GOT3 (cell line): ENCODE measurements around the gene SLC2A4RG.
A peak's percentile ranks its signal among the peaks of the same experiment; 100 is the strongest.

Source experiments
- DNase-seq: peaks from one replicate; lab custom pipeline; 2025; ENCODE audit warnings: mixed read lengths; lab: John Stamatoyannopoulos, UW

SLC2A4RG gene, protein sequence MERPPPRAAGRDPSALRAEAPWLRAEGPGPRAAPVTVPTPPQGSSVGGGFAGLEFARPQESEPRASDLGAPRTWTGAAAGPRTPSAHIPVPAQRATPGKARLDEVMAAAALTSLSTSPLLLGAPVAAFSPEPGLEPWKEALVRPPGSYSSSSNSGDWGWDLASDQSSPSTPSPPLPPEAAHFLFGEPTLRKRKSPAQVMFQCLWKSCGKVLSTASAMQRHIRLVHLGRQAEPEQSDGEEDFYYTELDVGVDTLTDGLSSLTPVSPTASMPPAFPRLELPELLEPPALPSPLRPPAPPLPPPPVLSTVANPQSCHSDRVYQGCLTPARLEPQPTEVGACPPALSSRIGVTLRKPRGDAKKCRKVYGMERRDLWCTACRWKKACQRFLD

DNA sequence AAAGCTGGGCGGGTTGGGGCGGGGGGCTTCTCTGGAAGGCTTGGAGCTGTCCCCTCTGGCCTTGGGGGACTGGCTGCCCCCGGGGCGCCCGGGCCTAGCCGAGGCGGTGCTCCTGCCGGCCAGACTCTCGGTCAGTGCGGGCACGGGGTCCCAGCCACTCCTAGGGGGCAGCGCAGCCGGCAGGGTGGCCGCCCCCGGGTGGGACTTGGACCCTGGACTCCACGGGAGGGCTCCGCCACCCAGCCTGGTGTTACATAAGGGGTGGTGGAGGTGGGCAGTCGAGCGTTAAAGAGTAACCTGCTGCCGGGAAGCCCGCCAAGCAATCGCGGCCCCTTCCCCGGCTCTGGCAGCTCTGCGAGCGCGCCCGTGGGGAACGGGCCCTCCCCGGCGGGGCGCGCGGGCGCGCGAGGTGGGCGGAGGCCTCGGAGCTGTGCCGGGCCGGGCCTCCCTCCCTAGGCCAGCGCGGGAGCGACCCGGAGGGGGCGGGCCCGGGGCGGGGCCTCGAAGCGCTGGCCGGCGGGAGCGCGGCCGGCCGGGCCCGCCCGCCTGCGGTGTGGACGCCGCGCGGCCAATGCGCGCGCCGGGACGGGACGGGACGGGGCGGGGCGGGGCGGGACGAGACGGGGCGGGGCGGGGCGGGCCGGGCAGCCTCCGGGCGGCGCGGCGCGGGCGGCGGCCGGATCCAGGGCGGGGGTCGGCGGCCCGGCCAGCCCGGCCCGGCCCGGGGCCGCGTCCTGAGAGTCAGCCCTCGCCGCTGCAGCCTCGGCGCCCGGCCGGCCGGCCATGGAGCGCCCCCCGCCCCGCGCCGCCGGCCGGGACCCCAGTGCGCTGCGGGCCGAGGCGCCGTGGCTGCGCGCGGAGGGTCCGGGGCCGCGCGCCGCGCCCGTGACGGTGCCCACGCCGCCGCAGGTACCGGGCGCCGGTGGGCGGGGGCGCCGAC lies at the start of gene SLC2A4RG:
Gene SLC2A4RG (plus strand): TSS at position 647 of the 940 bp plus-strand sequence. CDS start 137 bp downstream, at position 784.
- DNase-seq, result peak; percentile 39

DNA sequence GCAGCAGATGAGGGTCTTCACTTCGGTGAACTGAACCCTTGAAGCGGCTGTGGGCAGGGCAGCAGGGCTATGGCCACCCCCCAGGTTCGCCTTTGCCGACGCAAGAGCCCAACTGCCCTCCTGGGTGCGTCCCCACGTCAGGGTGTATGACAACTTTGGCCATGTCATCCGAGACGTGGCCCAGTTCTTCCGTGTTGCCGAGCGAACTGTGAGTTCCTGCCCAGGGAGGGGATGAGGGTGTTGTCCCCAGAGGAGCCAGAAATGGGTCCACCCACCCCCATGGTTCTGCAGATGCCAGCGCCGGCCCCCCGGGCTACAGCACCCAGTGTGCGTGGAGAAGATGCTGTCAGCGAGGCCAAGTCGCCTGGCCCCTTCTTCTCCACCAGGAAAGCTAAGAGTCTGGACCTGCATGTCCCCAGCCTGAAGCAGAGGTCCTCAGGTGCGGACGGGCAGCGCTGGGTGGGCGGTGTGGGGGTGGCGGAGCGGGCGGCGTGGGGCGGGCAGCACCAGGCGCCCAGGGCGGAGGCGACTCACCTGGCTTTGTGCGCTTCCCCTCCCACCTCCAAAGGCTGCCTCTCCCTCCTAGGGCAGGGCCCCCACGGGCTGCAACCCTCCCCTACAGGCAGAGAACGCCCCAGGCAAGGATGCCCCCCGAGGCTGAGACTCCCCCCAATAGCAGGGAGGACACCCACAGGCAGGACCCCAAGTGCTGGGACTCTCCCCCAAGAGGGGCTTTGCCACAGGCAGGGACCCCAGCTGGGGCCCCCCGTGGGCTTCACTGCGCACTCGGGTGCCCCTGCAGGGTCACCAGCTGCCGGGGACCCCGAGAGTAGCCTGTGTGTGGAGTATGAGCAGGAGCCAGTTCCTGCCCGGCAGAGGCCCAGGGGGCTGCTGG lies 49.3 kb upstream of the SLC2A4RG start:
- DNase-seq, result no peak

DNA sequence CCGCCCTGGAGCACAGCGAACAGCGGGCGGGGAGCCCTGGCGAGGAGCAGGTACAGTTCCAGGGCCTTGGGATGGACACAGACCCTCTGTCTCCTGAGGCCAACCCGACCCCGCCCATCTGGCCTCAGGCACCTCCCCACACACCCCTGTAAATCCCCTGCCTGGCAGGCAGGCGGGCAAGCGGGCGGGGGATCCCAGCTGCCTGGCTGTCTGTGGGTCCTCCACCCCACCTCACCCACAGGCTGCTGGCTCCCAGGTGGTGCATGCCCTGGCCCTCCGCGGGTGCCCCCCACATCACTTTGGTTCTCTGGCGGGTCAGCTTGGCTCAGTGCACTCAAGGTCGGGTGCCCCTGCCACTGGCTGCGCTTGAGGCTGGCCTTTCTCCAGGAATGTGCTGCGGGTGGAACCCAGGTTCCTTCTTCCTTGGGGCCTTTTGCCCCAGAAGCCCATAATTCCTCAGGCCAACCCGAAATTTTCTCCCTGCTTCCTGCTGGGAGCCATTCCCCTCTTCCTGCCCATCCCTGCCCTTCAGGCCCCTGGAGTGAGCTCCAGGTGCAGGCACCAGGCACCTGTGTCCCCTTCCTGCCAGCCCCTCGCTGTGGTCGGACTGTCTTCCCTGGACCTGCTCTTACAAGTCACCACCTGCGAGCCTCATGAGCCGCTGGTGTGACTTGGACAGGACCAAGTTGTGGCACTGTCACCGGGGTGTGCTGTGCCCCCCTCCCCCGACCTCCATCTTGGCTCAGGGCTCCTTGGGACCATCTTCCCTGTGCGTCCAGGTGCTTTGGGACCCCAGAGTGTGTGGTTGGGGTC lies 48.5 kb upstream of the SLC2A4RG start:
- no peak for DNase-seq

DNA sequence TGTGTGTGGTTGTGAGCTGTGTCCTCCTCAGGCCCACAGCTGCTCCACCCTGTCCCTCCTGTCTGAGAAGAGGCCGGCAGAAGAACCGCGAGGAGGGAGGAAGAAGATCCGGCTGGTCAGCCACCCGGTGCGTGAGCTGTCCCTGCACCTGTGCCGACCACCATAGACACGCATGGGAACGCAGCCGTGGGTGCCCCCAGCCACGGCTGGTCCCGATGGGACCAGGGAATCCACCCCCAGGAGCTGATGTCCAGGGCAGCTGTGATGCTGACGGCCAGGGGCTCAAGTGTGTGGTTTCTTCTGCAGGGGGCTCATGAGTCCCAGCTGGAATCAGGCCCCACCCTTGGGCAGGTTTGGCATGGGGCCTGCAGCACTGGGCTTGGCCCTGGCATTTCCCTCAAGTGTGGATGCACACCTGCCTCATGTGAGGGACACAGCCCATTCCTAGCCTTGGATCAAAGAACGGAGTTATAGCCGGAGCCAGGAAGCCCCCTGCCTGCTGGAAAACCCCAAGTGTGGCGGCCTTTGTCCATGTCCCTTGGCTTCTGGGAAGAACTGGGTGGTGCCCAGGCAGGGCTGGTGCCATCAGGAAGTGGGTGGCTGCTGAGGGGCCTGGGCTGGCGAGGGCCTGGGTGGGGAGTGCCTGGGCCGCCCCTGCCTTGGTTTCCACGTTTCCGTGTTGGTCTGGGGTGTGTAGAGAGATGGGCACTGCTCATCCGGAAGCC lies 47.7 kb upstream of the SLC2A4RG start:
- no peak for DNase-seq

DNA sequence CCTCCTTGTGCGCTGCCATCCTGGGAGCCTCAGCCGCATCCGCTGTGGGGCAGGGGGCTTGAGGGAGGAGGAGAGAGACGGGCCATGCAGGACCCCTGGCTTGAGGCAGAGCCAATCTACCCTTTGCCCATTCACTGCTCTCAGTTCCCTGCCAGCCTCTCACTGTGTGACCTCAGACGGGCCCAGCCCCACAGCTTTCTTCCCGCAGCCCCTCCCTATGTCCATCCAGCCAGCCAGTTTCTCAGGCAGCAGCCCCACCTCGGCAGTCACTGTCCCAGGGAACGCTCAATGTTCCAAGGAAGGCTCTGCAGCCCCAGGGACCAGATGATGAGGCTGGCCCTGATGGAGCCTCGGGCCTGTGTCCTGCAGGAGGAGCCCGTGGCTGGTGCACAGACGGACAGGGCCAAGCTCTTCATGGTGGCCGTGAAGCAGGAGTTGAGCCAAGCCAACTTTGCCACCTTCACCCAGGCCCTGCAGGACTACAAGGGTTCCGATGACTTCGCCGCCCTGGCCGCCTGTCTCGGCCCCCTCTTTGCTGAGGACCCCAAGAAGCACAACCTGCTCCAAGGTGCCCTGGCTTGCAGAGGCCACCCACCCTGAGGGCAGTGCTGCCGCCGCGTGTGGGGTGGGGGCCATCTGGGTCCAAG lies 47.0 kb upstream of the SLC2A4RG start:
- no peak for DNase-seq

DNA sequence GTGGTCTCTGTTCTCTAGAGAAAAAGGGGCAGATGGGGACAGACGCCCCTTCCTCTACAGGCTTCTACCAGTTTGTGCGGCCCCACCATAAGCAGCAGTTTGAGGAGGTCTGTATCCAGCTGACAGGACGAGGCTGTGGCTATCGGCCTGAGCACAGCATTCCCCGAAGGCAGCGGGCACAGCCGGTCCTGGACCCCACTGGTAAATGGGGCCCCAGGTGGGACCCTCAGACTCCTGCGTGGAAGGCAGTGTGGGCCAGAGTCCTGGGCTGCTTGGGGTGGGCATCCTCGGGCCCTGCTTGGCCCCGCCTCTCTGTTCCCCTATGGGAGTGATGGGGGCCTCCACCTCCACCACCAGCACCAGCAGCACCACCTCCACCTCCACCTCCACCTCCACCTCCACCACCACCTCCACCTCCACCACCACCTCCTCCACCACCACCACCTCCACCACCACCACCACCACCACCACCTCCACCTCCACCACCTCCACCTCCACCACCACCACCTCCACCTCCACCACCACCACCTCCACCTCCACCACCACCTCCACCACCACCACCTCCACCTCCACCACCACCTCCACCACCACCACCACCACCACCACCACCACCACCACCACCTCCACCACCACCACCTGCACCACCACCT lies 46.4 kb upstream of the SLC2A4RG start:
- no peak for DNase-seq

DNA sequence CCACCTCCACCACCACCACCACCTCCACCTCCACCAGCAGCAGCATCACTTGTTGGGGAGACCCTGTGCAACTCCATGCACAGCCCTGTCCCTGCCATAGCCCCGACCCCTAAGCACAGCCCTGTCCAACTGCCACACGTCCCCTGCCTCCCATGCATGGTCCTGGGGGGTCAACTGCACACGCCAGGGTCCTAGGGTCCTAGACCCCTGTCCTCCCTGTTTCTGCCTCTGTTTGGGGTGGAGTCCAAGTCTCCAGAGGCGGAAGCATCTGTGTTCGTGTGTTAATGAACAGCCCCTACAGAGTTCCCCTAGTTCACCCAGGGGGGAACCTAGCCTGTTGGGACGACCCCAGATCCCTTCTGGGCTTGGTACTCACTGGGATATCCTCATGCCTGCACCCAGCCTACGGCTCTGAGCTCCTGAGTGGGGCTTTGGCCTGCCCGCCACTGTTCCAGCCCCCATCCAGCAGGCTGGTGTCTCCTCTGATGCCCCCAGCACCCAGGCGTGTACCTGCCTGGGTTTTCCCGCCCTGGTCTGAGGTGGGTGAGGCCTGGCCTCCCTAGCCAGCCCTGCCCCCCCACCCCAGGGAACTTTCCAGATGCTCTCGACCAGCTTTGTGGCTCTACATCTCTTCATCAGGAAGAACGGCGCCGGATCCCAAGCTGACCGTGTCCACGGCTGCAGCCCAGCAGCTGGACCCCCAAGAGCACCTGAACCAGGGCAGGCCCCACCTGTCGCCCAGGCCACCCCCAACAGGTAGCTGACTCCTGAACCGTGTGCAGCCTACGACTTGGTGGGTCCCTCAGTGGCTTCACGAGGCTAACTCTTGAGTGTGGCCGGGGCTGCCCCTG lies 45.6 kb upstream of the SLC2A4RG start:
- no peak for DNase-seq

DNA sequence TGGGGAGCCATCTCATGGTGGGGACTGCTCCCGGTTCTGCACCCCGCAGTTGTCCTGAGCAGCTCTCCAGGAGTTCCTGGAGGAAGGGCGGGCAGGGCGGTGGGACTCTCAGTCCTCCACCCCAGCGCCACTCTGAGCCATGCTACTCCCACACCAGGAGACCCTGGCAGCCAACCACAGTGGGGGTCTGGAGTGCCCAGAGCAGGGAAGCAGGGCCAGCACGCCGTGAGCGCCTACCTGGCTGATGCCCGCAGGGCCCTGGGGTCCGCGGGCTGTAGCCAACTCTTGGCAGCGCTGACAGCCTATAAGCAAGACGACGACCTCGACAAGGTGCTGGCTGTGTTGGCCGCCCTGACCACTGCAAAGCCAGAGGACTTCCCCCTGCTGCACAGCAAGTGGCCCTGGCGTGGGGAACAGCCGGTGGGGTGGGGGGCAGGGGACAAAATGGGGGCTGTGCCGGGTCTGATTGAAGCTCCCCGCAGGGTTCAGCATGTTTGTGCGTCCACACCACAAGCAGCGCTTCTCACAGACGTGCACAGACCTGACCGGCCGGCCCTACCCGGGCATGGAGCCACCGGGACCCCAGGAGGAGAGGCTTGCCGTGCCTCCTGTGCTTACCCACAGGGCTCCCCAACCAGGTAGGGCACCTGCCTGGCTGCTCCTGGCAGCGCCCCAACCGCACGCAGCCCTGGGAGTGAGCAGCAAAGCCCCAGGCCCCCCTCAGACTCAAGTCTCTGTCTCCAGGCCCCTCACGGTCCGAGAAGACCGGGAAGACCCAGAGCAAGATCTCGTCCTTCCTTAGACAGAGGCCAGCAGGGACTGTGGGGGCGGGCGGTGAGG lies 44.8 kb upstream of the SLC2A4RG start:
- DNase-seq, result no peak

DNA sequence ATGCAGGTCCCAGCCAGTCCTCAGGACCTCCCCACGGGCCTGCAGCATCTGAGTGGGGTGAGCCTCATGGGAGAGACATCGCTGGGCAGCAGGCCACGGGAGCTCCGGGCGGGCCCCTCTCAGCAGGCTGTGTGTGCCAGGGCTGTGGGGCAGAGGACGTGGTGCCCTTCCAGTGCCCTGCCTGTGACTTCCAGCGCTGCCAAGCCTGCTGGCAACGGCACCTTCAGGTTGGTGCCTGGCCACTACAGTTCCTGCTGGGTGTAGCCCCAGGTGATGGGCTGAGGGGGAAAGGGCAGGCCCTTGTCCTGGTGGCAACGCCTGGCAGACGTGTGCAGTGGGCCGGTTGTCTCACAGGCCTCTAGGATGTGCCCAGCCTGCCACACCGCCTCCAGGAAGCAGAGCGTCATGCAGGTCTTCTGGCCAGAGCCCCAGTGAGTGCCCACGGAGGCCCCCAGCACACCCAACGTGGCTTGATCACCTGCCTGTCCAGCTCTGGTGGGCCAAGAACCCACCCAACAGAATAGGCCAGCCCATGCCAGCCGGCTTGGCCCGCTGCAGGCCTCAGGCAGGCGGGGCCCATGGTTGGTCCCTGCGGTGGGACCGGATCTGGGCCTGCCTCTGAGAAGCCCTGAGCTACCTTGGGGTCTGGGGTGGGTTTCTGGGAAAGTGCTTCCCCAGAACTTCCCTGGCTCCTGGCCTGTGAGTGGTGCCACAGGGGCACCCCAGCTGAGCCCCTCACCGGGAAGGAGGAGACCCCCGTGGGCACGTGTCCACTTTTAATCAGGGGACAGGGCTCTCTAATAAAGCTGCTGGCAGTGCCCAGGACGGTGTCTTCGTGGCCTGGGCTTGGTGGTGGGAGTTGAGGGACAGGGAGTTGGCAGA lies 43.9 kb upstream of the SLC2A4RG start:
- no peak for DNase-seq

DNA sequence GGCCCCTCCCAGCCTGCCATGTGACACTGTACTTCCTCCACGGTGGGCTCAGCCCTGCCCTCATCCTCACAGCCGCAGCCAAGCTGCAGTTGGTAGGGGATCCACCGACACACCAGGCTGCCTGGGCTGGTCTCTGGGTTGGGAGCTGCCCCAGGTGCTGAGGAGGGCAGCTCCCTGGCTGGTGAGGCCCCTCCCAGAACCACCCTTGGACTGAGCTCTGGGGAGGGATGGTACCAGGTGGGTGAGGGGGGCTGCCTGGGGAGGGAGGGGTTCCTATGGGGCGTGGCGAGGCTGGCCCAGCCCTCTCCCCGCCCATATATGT lies 43.3 kb upstream of the SLC2A4RG start:
- DNase-seq, result no peak

DNA sequence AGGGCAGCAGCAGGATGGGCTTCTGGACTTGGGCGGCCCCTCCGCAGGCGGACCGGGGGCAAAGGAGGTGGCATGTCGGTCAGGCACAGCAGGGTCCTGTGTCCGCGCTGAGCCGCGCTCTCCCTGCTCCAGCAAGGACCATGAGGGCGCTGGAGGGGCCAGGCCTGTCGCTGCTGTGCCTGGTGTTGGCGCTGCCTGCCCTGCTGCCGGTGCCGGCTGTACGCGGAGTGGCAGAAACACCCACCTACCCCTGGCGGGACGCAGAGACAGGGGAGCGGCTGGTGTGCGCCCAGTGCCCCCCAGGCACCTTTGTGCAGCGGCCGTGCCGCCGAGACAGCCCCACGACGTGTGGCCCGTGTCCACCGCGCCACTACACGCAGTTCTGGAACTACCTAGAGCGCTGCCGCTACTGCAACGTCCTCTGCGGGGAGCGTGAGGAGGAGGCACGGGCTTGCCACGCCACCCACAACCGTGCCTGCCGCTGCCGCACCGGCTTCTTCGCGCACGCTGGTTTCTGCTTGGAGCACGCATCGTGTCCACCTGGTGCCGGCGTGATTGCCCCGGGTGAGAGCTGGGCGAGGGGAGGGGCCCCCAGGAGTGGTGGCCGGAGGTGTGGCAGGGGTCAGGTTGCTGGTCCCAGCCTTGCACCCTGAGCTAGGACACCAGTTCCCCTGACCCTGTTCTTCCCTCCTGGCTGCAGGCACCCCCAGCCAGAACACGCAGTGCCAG lies 42.8 kb upstream of the SLC2A4RG start, which contains the start of gene TNFRSF6B:
Gene TNFRSF6B (plus strand): TSS at position 25 of the 729 bp plus-strand sequence. CDS start 116 bp downstream, at position 141.
- no peak for DNase-seq

DNA sequence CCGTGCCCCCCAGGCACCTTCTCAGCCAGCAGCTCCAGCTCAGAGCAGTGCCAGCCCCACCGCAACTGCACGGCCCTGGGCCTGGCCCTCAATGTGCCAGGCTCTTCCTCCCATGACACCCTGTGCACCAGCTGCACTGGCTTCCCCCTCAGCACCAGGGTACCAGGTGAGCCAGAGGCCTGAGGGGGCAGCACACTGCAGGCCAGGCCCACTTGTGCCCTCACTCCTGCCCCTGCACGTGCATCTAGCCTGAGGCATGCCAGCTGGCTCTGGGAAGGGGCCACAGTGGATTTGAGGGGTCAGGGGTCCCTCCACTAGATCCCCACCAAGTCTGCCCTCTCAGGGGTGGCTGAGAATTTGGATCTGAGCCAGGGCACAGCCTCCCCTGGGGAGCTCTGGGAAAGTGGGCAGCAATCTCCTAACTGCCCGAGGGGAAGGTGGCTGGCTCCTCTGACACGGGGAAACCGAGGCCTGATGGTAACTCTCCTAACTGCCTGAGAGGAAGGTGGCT lies 42.2 kb upstream of the SLC2A4RG start:
- no peak for DNase-seq

DNA sequence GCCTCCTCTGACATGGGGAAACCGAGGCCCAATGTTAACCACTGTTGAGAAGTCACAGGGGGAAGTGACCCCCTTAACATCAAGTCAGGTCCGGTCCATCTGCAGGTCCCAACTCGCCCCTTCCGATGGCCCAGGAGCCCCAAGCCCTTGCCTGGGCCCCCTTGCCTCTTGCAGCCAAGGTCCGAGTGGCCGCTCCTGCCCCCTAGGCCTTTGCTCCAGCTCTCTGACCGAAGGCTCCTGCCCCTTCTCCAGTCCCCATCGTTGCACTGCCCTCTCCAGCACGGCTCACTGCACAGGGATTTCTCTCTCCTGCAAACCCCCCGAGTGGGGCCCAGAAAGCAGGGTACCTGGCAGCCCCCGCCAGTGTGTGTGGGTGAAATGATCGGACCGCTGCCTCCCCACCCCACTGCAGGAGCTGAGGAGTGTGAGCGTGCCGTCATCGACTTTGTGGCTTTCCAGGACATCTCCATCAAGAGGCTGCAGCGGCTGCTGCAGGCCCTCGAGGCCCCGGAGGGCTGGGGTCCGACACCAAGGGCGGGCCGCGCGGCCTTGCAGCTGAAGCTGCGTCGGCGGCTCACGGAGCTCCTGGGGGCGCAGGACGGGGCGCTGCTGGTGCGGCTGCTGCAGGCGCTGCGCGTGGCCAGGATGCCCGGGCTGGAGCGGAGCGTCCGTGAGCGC lies 41.6 kb upstream of the SLC2A4RG start:
- no peak for DNase-seq

DNA sequence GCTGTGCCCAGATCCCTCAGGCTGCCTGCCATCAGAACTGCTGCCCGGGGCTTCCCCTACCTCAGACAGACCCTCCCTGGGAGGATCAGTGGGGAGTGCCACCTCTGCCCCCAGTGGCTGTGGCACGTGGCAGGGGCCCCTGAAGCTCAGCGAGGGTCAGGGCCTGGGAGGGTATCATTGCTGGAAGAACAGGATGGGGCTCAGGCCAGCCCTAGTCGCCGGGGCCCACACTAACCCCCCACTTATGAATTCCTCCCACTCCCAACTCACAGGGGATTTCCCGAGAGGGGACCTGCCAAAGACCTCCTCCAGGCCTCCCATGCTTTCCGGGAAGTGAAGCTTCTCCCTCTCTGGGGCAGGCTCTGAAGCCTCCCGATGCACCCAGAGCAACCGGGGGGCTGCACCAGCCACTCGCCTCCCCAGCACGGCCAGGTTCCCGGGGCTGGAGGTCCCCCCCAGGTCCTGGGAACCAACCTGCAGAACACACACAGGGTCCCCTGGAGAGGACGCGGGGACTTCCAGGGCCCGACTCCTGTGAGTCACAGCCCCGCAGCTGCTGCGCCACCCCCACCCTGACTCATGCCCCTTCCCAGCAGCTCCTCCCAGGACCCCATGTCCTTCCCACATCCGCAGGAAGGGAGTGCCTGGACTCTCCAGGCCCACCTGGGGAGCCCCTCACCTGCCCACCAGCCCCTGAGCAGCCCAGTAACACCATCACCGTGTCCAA lies 40.7 kb upstream of the SLC2A4RG start:
- no peak for DNase-seq
